ENCODE results near the gene UBN2. TPM values are rescaled to one million over a fixed set of nuclear protein-coding genes. Genes with fewer than 3 reads are reported as not detected.

UBN2 gene
- total and polyA plus RNA-seq, 10 of the 15 experiments (the other 5 are each of a cell fraction or from before 2014, with no cell fraction given): 0.27 to 8.5 (median 2.5) TPM

- TF ChIP-seq REST (IDR thresholded peaks at IDR 0.05; ENCODE audit: low read depth, low read length) (no peak), SMAD1 (IDR thresholded peaks at IDR 0.05; ENCODE audit: low read depth, partially characterized antibody) (no peak), MEF2B (IDR thresholded peaks at IDR 0.05; ENCODE audit: partially characterized antibody, poor library complexity, severe bottlenecking) (no peak), POLR2A (IDR thresholded peaks at IDR 0.05; ENCODE audit: low read depth, low read length) (no peak), ZNF687 (IDR thresholded peaks at IDR 0.05) (no peak)
These were observed 87.0 kb downstream of the UBN2 start (continued) for GRCh38 chr7:139317939-139318505.
